GM21447 (cell line): Measurements from ENCODE around the gene RFC3.
"Not testable (repeated sequence)": the region's sequence is repeated elsewhere in the genome, so short reads cannot be mapped to it uniquely, and the experiment has no call there.

ENCODE experiments used
- ATAC-seq: cut with Tn5 transposase; IDR thresholded peaks from one replicate; pipeline ENCODE4 v1.9.1; 2021; ENCODE audit not compliant: unreplicated experiment

RFC3 gene

GRCh38 chr13:33806470-33807248 is 11.3 kb upstream of the RFC3 start:
- ATAC-seq, result no peak

- ATAC-seq, result not testable (repeated sequence)
Observed at GRCh38 chr13:33812829-33813228, 5.1 kb upstream of the RFC3 start.

GRCh38 chr13:33815011-33815550 is 2.9 kb upstream of the RFC3 start:
- no peak for ATAC-seq

GRCh38 chr13:33816912-33817311 is 1.0 kb upstream of the RFC3 start:
- ATAC-seq, result no peak

GRCh38 chr13:33817513-33817900 is 442 bp upstream of the RFC3 start:
- no peak for ATAC-seq

- ATAC-seq, result no peak
Observed at GRCh38 chr13:33825083-33825482, 7.1 kb downstream of the RFC3 start.

GRCh38 chr13:33827139-33827538 is 9.2 kb downstream of the RFC3 start:
- no peak for ATAC-seq

GRCh38 chr13:33828431-33829129 is 10.6 kb downstream of the RFC3 start:
- ATAC-seq, result no peak

GRCh38 chr13:33832872-33833271 is 14.9 kb downstream of the RFC3 start:
- no peak for ATAC-seq

- ATAC-seq, result no peak
Observed at GRCh38 chr13:33838647-33839046, 20.7 kb downstream of the RFC3 start.

- ATAC-seq, result no peak
Observed at GRCh38 chr13:33840402-33840801, 22.5 kb downstream of the RFC3 start.

GRCh38 chr13:33842207-33842606 is 24.3 kb downstream of the RFC3 start:
- ATAC-seq, result no peak

- ATAC-seq, result no peak
Observed at GRCh38 chr13:33842986-33843385, 25.0 kb downstream of the RFC3 start.

GRCh38 chr13:33845572-33846302 is 27.8 kb downstream of the RFC3 start:
- no peak for ATAC-seq

GRCh38 chr13:33846303-33847062 is 28.5 kb downstream of the RFC3 start:
- ATAC-seq, result no peak

GRCh38 chr13:33849211-33849610 is 31.3 kb downstream of the RFC3 start:
- ATAC-seq, result no peak

- no peak for ATAC-seq
Observed at GRCh38 chr13:33855371-33855895, 37.5 kb downstream of the RFC3 start.

GRCh38 chr13:33859691-33860303 is 41.8 kb downstream of the RFC3 start:
- ATAC-seq, result no peak

- no peak for ATAC-seq
Observed at GRCh38 chr13:33860526-33860925, 42.6 kb downstream of the RFC3 start.

- no peak for ATAC-seq
Observed at GRCh38 chr13:33862016-33862415, 44.1 kb downstream of the RFC3 start.
